Cortex of kidney (tissue), 1 donor: ENCODE measurements around the gene CEP164.
"Not testable (repeated sequence)": the region's sequence is repeated elsewhere in the genome, so short reads cannot be mapped to it uniquely, and the experiment has no call there.

ENCODE experiments used
- DNase-seq: peaks from one replicate; lab custom pipeline; 2025; lab: John Stamatoyannopoulos, UW

Gene CEP164

GRCh38 chr11:117442049-117442868, 114.6 kb downstream of the CEP164 start:
- no peak for DNase-seq

- DNase-seq = no peak
Observed at GRCh38 chr11:117442869-117443239, 115.2 kb downstream of the CEP164 start.

GRCh38 chr11:117443266-117444186, 115.9 kb downstream of the CEP164 start:
- no peak for DNase-seq

DNA sequence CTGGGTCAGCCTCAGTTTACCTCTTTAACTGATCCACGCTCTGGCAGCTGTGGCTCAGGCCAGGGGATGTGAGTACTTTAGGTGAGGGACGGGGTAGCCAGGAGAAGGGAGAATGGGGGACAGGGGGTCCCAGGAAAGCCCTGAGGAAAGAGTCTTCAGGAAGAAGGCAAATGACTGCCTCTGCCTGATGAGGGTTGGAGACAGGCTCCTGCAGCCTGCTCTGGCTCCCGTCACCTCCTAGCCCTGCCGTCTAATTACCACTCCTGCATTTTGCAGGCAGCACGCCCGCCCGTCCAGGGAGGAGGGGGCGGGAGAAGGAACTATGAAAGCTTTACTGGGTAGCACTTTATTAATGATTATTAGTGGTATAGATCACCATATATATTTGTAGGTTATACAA, 116.6 kb downstream of the CEP164 start:
- DNase-seq = no peak

DNA sequence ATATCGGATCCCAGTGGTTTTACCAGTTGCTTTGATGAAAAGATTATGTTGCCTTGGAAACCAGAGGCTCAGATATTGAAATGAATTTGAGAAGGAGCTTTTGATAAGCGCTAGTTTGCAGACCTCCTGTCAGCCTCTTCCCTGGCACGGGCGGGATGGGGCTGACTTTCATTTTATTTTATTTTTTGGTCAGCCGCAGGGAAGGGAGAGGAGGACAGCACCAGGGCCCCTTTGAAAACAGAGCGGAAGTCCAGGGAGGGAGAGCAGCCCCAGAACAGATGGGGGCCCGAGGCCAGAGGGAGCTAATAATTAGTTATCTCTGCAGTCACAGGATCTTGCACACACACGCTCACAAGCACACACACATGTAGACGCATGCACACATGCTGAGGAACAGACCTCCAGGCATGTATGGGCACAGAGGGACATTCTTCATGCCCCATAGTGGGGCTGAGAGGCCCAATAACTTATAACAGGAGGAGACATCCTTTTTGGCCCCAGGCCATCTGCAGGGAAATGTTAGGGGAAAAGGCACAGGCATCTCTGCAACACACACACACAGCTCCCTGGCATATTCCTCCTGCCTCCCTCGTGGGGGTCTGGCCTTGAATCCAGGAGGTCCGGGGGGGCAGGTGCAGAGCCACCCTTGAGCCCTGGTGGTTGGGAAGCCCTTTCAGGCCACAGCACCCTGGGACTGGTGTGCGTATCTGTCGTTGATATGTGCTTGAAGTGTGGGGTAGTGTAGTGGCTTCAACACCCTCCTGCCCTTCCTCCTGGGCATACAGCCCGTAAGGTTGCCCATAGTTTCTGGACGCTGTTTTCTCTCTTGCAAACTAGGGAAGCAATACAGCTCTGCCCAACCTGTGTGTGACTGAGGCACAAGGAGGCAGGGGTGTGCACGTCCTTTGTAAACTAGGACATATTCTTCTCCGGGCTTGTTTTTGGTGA, 117.3 kb downstream of the CEP164 start:
- DNase-seq = no peak

- no peak for DNase-seq
Observed at GRCh38 chr11:117449111-117449693, 121.5 kb downstream of the CEP164 start.

GRCh38 chr11:117453886-117454563, 126.4 kb downstream of the CEP164 start:
- no peak for DNase-seq

DNA sequence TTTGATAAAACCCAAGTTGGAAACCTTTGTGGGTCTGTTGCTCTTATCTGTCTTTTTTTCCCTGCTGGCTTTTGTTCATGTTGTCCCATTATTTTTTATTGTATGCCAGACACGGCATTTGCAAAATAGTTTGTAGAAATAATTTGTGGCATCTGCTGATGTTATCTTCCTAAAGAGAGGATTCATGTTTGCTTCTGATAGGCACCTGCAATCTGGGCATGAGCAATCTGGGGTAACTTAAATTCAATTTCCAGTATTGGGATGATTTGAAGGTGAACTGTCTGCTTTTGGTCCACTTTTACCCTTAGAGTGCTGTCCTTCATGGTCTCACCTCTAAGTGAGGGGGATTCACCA, 126.9 kb downstream of the CEP164 start:
- DNase-seq = no peak

DNA sequence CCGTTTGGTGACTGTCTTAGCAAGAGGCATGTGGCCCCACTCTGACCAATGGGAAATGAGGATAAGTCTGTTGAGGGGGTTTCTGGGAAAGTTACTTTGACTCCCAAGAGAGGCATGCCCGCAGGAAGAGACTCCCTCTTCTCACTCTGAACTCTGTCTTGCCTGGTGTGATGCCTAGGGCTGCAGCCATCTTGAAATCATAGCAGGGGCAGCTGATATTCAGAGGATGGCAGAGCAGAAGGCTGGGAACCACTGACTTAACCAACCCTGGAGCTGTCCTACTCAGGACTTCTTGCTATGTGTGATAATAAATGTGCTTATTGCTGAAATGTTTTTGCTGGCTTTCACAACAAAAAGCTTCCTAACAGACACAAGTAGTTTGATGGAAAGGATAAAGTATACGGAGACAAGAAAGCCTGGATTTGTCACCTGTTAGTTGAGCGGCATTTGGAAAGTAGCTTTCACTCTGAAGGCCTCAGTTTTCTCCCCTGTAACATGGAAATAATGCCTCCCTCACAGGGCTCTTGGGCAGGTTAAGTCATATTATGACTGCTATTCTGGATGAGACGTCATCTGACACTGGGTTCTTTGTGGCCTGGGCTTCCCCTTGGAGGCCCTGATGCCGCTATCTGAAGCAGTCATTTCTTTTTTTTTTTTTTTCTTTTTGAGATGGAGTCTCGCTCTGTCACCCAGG, 128.5 kb downstream of the CEP164 start:
- no peak for DNase-seq

- not testable (repeated sequence) for DNase-seq
Observed at GRCh38 chr11:117456721-117457029, 129.0 kb downstream of the CEP164 start.

DNA sequence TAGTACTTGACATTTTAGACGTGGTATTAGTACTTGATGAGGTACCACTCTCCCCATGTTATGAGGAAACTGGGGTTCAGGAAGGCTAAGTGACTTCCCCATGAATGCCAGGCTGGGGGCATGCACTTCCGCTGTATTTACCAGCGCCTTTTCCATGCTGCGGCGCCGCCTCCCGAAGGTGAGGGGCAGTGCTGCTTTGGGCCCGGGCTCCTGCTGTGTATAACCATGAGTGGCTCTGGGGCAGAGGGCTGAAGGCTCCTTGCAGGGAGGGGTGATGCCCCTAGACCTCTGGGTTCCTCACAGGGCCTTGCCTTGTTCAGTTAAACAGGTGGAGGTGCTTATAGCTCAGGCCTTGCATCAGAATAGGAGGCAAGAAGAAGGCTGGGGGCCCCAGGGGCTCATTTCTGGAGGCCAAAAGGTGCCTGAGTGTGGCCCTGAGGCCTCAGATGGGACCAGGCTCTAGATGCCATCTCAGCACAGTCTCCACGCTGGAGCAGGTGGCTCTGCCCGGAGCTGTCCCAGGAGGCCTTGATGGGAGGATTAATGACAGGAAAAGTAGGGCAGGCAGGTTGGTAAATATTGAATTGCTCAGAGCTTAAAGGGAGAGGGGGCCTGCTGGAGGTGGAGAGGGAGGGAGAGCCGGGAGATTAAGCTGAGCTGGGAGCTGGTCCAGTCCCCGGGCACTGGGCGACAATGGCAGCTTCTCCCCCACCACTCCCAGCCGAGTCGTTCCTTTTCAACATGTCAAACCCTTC, 129.6 kb downstream of the CEP164 start:
- DNase-seq = no peak

DNA sequence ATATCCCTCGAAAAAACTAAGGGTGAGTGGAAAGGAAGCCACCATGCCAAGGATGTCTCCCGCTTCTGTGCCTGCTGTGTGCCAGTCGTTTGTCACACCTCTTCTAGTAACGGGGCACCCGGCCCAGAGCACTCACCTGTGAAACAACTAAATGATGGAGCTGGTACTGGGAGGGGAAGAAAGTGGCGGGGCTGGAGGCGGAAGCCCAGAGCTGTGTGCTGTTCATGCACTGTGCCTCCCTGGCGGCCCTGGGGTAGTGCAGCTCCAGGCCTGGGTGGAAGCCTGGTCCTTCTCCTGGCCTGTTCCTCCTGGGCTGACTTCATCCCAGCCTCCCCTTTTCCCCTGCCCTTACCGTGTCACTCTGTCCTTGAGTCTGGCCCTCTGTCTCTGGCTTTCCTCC, 130.2 kb downstream of the CEP164 start:
- no peak for DNase-seq

DNA sequence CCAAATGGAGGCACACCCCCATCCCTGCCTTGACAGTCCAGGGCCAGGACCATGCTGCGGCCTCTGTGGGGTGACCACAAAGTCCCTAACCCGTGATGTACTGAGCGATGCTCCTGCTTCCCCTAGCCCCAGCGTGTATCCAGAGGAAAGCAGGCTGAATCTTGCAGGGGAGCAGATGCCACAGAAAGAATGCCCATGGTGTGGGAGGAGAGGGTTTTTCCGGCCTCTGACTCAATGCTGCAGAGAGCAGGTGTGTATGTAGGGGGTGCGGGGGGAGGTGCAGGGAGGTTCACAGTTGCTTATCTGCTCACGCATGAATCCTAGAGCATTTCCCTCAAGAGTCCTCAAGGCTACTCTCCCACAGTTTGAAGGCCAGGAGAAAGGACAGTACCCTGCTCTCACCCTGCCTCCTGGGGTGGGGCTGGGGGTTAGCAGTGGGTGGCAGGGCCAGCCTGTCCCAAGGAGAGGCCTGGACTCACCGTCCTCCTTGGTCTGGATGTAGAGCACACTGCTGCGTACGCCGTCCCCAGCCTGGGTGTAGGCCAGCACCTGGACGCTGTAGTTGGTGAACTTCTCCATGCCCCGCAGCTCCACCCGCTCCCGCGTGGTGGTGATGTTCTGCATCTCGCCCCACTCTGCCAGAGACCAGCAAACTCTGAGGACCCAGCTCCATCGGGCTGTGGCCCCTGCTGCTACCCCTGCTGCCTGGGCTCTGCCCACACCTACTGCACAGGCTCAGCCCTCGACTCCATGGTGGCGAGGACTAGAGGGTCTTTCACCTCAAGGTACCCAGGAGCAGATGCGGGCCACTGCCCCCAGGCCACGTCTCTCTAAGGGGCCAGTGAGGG, 130.8 kb downstream of the CEP164 start:
- no peak for DNase-seq

- DNase-seq = no peak
Observed at GRCh38 chr11:117459123-117459978, 131.7 kb downstream of the CEP164 start.

DNA sequence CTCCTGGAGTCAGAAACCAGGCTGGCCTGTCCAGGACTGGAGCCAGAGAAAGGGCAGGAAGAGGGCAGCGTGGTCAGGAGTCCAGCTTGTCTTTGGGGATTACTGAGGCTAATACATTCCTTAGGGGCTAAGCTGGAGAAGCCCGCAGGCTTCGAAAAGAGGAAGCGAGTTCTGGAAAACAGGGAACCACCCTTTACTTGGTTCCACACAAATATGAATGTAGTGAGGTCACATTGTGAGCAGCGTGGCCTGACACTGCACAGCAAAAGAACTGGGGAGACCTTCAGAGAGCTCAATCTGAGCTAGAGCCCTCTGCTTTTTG, 132.3 kb downstream of the CEP164 start:
- no peak for DNase-seq

- DNase-seq = no peak
Observed at GRCh38 chr11:117461396-117462182, 133.9 kb downstream of the CEP164 start.

GRCh38 chr11:117462183-117462863, 134.7 kb downstream of the CEP164 start:
- no peak for DNase-seq
